Sciatic nerve (tissue), 2 donors: ENCODE data around the gene IGFL3. TPM values are rescaled to one million over a fixed set of nuclear protein-coding genes. Genes with fewer than 3 reads are reported as not detected.
"Not testable (repeated sequence)": the region's sequence is repeated elsewhere in the genome, so short reads cannot be mapped to it uniquely, and the experiment has no call there.

Experiments
- ATAC-seq: fragments of 200-7000 bp; cut with Tn5 transposase; one replicate; pipeline ENCODE4 v1.9.1; 2020; ENCODE audit warnings: mild to moderate bottlenecking, moderate library complexity
- DNase-seq: peaks from one replicate; pipeline ENCODE4 v3.0.0-alpha.2; 2020; ENCODE audit warnings: low spot score
- intact Hi-C: fragments of 100-400 bp; cut with DNase I; formaldehyde crosslinking; loops from one replicate; pipeline ENCODE4 v1.14.2; 2022
- total RNA-seq: library from RNA; stranded (reverse); fragmentation: NEBNext Ultra II Directional; extraction: Animal tissue kit (Norgen Biotek cat#: 25700); gene quantifications from one replicate; pipeline ENCODE4 v1.2.1, GENCODE V29; 2021
- donor health status: DM: no; HTN: no; CAD: no.
- donor health status: DM: no; HTN: no; CAD: no.

The IGFL3 gene
- total RNA-seq, 1 donor from 2014 or later: not detected

GRCh38 chr19:46131485-46132143 is 7.1 kb upstream of the IGFL3 start:
- intact Hi-C loops: no loop called here
- ATAC-seq (no peak), DNase-seq (no peak)

DNA sequence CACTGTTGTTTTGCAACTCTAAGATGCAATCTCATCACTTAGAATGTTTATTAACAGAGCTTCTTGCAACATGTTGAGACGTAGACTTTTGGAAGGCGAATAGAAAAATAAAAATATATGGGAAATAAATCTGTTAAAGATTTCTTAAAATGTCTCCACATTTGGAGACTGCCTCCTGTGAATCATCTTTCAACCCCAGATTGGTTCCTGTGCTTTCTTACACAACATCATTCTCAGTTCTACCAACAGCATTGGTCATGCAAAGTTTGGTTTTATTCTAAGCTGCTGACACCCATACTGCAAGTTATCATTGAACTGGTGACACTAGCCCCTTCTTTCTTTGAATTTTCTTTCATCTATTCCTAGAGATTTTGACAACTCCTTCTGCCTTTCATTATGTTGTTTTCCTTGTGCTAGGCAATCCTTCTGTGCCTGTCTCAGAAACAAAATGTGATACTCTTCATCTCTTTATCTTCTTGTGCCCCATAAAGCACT is 1.6 kb upstream of the IGFL3 start:
- DNase-seq (no peak), ATAC-seq (no peak)
- intact Hi-C loops: no loop called here

GRCh38 chr19:46125447-46125846 is 959 bp upstream of the IGFL3 start:
- DNase-seq (no peak), ATAC-seq (no peak)
- intact Hi-C loops: no loop called here

DNA sequence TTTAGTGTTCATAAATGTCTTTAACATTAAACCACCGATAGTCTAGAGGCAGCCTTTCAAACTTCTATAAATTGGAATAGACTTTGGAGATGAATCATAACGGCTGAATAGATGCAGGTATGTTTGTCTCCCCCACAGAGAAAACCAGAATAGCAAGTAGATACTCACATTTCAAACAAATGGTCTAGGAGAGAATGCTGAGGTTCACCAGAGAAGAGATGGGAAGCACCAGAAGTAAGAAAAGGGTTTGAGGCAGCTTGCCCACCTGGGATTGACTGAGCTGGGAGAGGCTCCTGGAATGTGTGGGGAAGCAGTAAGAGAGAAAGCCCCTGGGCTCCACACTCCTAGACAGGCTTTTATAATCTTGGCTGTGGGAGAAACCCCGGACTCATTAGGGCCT is 6.4 kb downstream of the IGFL3 start:
- ATAC-seq: no peak
- intact Hi-C loops: no loop called here
- no peak for DNase-seq

DNA sequence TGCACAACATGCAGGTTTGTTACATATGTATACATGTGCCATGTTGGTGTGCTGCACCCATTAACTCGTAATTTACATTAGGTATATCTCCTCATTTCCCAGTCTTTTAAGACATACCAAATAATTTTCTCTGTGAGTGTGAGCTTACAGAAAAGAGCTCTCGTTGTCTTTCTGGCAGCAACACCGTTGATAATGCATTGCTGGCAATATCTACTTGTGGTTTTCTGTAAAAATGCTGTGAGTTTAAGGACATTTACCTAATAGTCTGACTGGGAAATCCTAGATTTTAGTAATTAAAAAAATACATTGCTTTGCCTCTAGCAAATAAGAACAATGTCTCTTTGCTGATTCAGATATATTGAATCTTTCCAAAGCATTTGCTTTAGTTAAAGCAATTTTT is 8.4 kb downstream of the IGFL3 start:
- ATAC-seq: no peak
- DNase-seq: no peak
- intact Hi-C loops: no loop called here

DNA sequence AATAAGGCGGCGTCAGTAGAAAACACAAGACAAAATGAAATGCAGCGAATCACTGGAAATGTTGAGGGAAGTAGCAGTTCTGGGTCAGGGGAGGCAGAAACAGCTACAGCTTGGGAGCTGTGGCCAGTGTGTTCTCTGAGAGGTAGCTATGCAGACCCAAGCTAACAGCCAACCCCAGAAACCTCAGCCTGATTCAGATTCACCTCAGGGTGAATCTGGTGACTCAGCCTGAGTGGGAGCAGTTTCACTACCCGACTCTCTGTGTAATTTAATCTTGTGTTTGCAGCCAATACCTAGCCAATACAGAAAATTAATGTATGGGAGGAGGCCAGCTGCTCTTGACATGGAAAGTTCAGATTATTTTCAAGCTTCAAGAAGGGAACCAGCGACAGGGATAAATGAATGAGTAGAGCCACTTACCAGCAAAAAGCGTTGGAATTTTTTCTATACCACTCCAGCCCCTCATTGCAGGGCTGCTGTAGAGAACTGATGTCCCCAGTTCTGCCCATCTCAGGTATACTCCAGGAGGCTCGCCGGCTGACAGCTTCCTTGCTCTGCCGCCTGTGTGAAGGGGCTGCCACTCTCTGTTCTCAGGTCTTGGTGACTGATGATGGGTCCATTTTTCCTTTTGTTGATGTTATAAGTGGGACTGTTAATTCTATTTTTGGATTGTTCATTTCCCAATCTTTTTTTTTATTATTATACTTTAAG is 8.9 kb downstream of the IGFL3 start:
- ATAC-seq (no peak), DNase-seq (no peak)
- intact Hi-C loops: no loop called here

DNA sequence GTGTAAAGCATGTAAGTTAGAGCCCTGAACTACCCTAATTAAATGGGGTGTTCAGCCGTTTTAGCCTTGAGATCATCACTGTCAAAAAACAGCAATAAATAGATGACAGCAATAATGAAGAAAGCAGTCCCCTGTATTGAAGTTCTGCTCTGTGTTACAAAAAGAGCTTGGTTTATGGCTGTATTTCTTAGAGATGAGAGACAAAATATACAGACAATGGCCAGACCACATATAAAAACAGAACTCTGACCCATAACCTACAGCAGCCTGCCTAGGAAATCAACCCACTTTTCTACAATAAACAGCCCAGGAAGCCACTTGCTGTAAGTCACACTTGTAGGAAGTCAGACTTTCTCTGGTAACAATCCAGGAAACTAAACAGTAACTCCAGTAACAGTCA is 10.8 kb downstream of the IGFL3 start:
- intact Hi-C loops: no loop called here
- ATAC-seq (no peak), DNase-seq (no peak)

- DNase-seq: no peak
- ATAC-seq: no peak
- intact Hi-C loops: no loop called here
Measured at GRCh38 chr19:46112527-46112926, 12.0 kb downstream of the IGFL3 start.

DNA sequence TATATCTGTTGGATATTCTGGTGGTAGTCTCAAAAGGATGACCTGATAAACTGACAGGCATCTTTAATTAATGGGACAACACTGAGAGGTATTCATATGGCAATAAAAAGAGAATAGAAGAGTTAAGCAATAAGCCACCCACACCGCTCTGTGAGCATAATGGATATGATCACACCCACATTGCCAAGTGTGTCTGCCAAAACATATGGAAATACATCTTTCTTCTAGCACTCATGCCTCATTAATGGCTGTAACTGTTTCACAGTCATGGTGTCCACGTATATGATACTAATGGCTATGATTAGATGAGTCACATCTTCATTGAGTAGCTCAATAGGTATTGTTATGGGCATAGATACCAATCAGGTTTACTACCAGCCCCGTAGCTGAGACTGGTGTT is 13.1 kb downstream of the IGFL3 start:
- ATAC-seq (no peak), DNase-seq (no peak)
- intact Hi-C loops: no loop called here

GRCh38 chr19:46109876-46110275 is 14.6 kb downstream of the IGFL3 start:
- DNase-seq: no peak
- intact Hi-C loops: loop anchor here (2.0 kb wide), 1 partner anchor 59 kb away; no protein-coding TSS in a partner anchor
- ATAC-seq: no peak

GRCh38 chr19:46107371-46107770 is 17.1 kb downstream of the IGFL3 start:
- ATAC-seq: no peak
- intact Hi-C loops: no loop called here
- no peak for DNase-seq

GRCh38 chr19:46102333-46102732 is 22.2 kb downstream of the IGFL3 start:
- intact Hi-C loops, DNase-seq, ATAC-seq: not testable (repeated sequence)

GRCh38 chr19:46101293-46101692 is 23.2 kb downstream of the IGFL3 start:
- DNase-seq (no peak), ATAC-seq (no peak)
- intact Hi-C loops: no loop called here

DNA sequence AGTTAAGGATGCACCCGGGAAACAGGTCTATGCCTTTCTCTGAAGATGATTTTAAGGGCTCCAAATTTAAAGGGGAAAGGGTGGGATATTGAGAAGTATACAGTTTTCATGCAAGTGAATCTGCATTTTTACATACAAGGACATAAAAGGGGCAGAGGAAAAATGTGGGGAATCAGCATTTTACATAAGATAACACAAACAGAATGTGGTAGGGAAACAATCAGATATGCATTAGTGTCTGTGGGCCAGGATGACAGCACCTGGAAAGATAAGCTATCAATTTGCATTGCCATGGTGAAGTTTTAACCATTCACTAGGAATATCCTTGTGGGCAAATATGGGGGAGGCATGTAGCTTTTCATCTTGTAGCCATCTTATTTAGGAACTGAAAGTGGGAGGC is 24.1 kb downstream of the IGFL3 start:
- no peak for DNase-seq
- no peak for ATAC-seq
- intact Hi-C loops: no loop called here

DNA sequence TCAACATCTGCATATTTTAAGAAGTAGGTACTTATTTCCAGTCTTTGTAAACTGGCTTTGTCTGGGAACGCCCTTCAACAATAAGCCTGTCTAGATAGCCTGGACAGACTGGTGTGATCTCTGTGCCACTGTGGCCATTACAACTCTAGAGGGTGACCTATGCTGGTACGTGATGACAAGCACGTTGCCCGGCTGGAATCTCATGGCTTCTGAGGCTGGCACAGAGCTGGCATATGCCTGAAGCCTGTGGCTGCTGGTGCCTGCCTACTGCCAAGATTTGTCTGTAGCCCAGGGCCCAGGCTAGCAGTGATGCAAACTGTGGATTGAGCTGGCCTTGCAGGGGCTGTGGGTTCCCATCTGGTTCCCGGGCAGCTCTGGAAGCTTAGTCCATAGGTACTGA is 34.0 kb downstream of the IGFL3 start:
- DNase-seq: no peak
- intact Hi-C loops: no loop called here
- no peak for ATAC-seq

DNA sequence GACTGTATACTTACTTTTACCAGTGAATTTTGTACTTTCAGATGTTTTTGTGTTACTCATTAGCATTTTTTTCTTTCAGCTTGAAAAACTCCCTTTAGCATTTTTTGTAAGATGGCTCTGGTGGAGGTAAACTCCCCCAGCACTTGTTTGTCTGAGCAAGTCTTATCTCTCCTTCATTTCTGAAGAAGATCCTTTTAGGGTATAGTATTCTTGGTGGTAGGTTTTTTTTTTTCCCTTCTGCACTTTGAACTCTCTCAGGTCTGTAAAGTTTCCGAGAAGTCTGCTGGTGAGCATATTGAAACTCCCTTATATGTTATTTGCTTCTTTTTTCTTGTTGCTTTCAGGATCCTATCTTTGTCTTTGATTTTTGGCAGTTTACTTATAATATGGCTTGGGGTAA is 35.1 kb downstream of the IGFL3 start:
- intact Hi-C loops: loop anchor here (10.0 kb wide), 1 partner anchor 95 kb away; no protein-coding TSS in a partner anchor
- DNase-seq (no peak), ATAC-seq (no peak)

DNA sequence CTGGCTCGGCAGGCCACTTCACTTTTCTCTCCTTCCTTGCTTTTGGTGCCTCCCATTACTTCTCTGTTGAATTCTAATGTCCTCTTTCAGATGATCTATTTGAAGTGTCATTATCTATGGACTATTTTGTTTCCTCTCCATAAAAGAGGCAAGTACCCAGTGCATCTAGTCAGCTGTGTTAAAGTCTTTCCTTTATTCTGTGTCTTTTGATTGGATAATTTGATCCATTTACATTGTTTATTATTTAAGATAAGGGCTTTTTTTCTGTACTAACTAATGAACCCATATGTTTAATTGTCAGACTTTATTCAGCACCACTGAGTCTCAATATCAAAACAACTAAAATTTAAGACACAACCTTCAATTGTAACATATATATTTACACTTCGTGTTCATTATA is 36.4 kb downstream of the IGFL3 start:
- intact Hi-C loops: loop anchor here (10.0 kb wide), 1 partner anchor 97 kb away; no protein-coding TSS in a partner anchor
- ATAC-seq (no peak), DNase-seq (no peak)

GRCh38 chr19:46085888-46086287 is 38.6 kb downstream of the IGFL3 start:
- ATAC-seq (no peak), DNase-seq (no peak)
- intact Hi-C loops: loop anchor here (10.0 kb wide), 1 partner anchor 99 kb away; no protein-coding TSS in a partner anchor

DNA sequence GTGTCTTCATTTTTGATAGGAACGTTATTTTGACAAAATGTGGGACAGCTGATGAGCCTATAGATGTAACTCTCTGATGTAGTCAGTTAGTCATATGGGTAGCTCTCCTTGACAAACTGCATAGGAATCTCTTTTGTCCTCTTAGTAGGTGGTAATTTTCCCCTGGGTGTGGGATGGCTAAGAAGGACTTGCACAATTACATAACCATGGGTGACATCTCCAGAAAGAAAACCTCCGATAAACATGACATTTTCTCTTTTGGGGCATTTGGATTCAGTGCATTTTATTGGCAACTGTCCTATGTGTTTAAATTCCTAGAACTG is 41.8 kb downstream of the IGFL3 start:
- intact Hi-C loops: loop anchor here (10.0 kb wide), 1 partner anchor 102 kb away; no protein-coding TSS in a partner anchor
- DNase-seq (no peak), ATAC-seq (no peak)

- intact Hi-C loops: loop anchor here (10.0 kb wide), 1 partner anchor 103 kb away; no protein-coding TSS in a partner anchor
- DNase-seq (no peak), ATAC-seq (no peak)
Measured at GRCh38 chr19:46081928-46082727, 42.4 kb downstream of the IGFL3 start.
